ENCODE data around the gene SLC46A1. TPM values are rescaled to one million over a fixed set of nuclear protein-coding genes. Genes with fewer than 3 reads are reported as not detected.

SLC46A1 gene
- total and polyA plus RNA-seq, 10 of the 15 experiments (the other 5 are each of a cell fraction or from before 2014, with no cell fraction given), result 1.7 to 6.9 (median 4.0) TPM

- Histone ChIP-seq H4K20me1 (ENCODE audit: control insufficient read depth, insufficient read depth) (no peaks in the 10 kb centered on the region), H3K9me3 (replicated peaks; ENCODE audit: control insufficient read depth, insufficient read depth, low read length) (no peaks in the 10 kb centered on the region), H3K27ac (ENCODE audit: control insufficient read depth, insufficient read depth) (no peak overlapping the region), H3K36me3 (ENCODE audit: control insufficient read depth in 2 of 2, insufficient read depth in 2 of 2, low read length in 1 of 2) (peaks cover 2 to 9% of the 10 kb centered on the region in 2 experiments; a peak in 3 of 4 replicates), H2AFZ (ENCODE audit: control insufficient read depth, low read depth, low read length) (no peak overlapping the region), H3K9ac (ENCODE audit: control insufficient read depth, insufficient read depth, low read length) (no peak overlapping the region), H3K79me2 (ENCODE audit: control insufficient read depth, insufficient read depth, low read length) (peaks cover 4% of the 10 kb centered on the region), H3K27me3 (replicated peaks in 1 of 2; ENCODE audit: control insufficient read depth in 2 of 2, insufficient read depth in 2 of 2, low read length in 1 of 2) (no peaks in the 10 kb centered on the region), H3K4me2 (ENCODE audit: control insufficient read depth, insufficient read depth) (no peak overlapping the region), H3K4me3 (no peak overlapping the region), H3K4me1 (ENCODE audit: control insufficient read depth, insufficient read depth, low read length) (peaks cover 2% of the 10 kb centered on the region; the same call in 1 of the 2 replicates)
- in situ Hi-C loops (cut with MboI), result no loop called here
- ChIA-PET CTCF (interaction anchor here (1.4 kb wide), 1 partner anchor 53 kb away, joined by 5 read pairs; no protein-coding TSS in a partner anchor), POLR2A (no interaction called here), RAD21 (ENCODE audit: unreplicated experiment) (no interaction called here), SMC1A (ENCODE audit: uncharacterized antibody, unreplicated experiment) (no interaction called here)
- no peak for DNase-seq (ENCODE audit: low read depth, low spot score)
- WGBS (ENCODE audit: insufficient coverage, insufficient replicate concordance, low lambda C conversion rate, missing lambda C conversion rate), result 99% methylated on average over 5 of the region's 5 CpGs
- TF ChIP-seq SMARCA5 (IDR thresholded peaks at IDR 0.05), result no peak
- TF ChIP-seq PKNOX1 (IDR thresholded peaks at IDR 0.05), result no peak
- TF ChIP-seq E2F4 (IDR thresholded peaks at IDR 0.05; ENCODE audit: low read depth, low read length), result no peak
- no peak for TF ChIP-seq ZNF274 (IDR thresholded peaks at IDR 0.05; ENCODE audit: insufficient read depth, insufficient read length)
- TF ChIP-seq ZBED1 (IDR thresholded peaks at IDR 0.05; ENCODE audit: borderline replicate concordance), result no peak
- no peak for TF ChIP-seq SKIL (IDR thresholded peaks at IDR 0.05; ENCODE audit: low read depth, poor library complexity, severe bottlenecking)
- no peak for TF ChIP-seq STAT3 (IDR thresholded peaks at IDR 0.05; ENCODE audit: low read depth, low read length)
- TF ChIP-seq SREBF1 (IDR thresholded peaks at IDR 0.05; ENCODE audit: low read length), result no peak
- no peak for TF ChIP-seq CBX3 (IDR thresholded peaks at IDR 0.05; ENCODE audit: borderline replicate concordance, low read depth)
- no peak for TF ChIP-seq PBX3 (IDR thresholded peaks at IDR 0.05; ENCODE audit: insufficient replicate concordance, low read depth, low read length)
- ATAC-seq, result no peak
- intact Hi-C loops (cut with micrococcal nuclease; ENCODE audit: unreplicated experiment), result no loop called here
- no TSS peak for BruUV-seq (replicated peaks)
- no peak for FAIRE-seq
These were observed 42.8 kb downstream of the SLC46A1 start for GRCh38 chr17:28363186-28363585.
